DND-41 (cell line): ENCODE measurements around the gene MAPK7.

Source experiments
- ATAC-seq: fragments of 200-7000 bp; cut with Tn5 transposase; 3 replicates; pipeline ENCODE4 v1.9.1; 2021; ENCODE audit warnings: low read depth; ENCODE audit not compliant: insufficient read depth
- DNase-seq: peaks from one replicate; pipeline ENCODE4 v3.0.0-alpha.2; 2020
- H2AFZ ChIP-seq: 2 replicates; pipeline ENCODE4 v1.6.0; 2012; ENCODE audit warnings: low read depth, low read length
- H3K27ac ChIP-seq: 2 replicates; pipeline ENCODE4 v1.5.1; 2012; ENCODE audit warnings: low read length, inconsistent platforms
- H3K27me3 ChIP-seq: fragments of 200-600 bp; sonication (generic); 2 replicates; pipeline ENCODE4 v1.6.0; 2012; ENCODE audit warnings: low read length, mild to moderate bottlenecking, inconsistent platforms; ENCODE audit not compliant: insufficient read depth, poor library complexity
- H3K36me3 ChIP-seq: 2 replicates; pipeline ENCODE4 v1.5.1; 2012; ENCODE audit warnings: low read length, inconsistent platforms; ENCODE audit not compliant: insufficient read depth
- H3K4me1 ChIP-seq: 2 replicates; pipeline ENCODE4 v1.5.1; 2012; ENCODE audit warnings: mild to moderate bottlenecking, low read length; ENCODE audit not compliant: insufficient read depth
- H3K4me2 ChIP-seq: 2 replicates; pipeline ENCODE4 v1.6.0; 2012; ENCODE audit warnings: mild to moderate bottlenecking, moderate library complexity, low read length, inconsistent platforms; ENCODE audit not compliant: insufficient read depth
- H3K4me3 ChIP-seq, 2 experiments: fragments of 200-600 bp in 1 of 2; shearing (Covaris generic) in 1 of 2; 2 replicates each; pipeline ENCODE4 v1.5.1; 2012 to 2016; ENCODE audit warnings: inconsistent platforms in 2 of 2, low read length in 2 of 2, mild to moderate bottlenecking in 2 of 2, low read depth in 1 of 2, moderate library complexity in 1 of 2
- H3K79me2 ChIP-seq: 2 replicates; pipeline ENCODE4 v1.6.0; 2012; ENCODE audit warnings: low read length, inconsistent platforms; ENCODE audit not compliant: insufficient read depth
- H3K9ac ChIP-seq: 2 replicates; pipeline ENCODE4 v1.6.0; 2012; ENCODE audit warnings: low read depth, mild to moderate bottlenecking, inconsistent platforms, low read length, moderate library complexity
- H3K9me3 ChIP-seq: 2 replicates; pipeline ENCODE4 v1.5.1; 2012; ENCODE audit warnings: low read length, moderate library complexity, mild to moderate bottlenecking, inconsistent platforms; ENCODE audit not compliant: insufficient read depth, severe bottlenecking
- H4K20me1 ChIP-seq: 2 replicates; pipeline ENCODE4 v1.6.0; 2012; ENCODE audit warnings: low read length; ENCODE audit not compliant: insufficient read depth
- CTCF ChIP-seq: IDR thresholded peaks from 2 replicates; pipeline ENCODE4 v1.5.1; 2012; ENCODE audit warnings: borderline replicate concordance, low read length, moderate library complexity, mild to moderate bottlenecking; ENCODE audit not compliant: poor library complexity, severe bottlenecking; ENCODE audit errors: extremely low read depth
- EZH2 ChIP-seq: IDR thresholded peaks from 3 replicates; pipeline ENCODE4 v1.6.1; 2012; ENCODE audit warnings: borderline replicate concordance, low read depth, mild to moderate bottlenecking, moderate library complexity, low read length, inconsistent platforms; ENCODE audit not compliant: severe bottlenecking

The MAPK7 gene

GRCh38 chr17:19411631-19412030, 33.3 kb downstream of the MAPK7 start:
- Histone ChIP-seq H3K79me2 (no peaks in the 10 kb centered on the region), H3K27me3 (peaks cover 3% of the 10 kb centered on the region), H3K4me1 (no peaks in the 10 kb centered on the region), H3K9me3 (no peaks in the 10 kb centered on the region), H2AFZ (no peak overlapping the region), H4K20me1 (no peaks in the 10 kb centered on the region; the same call in 1 of the 2 replicates), H3K4me2 (no peak overlapping the region), H3K9ac (no peak overlapping the region), H3K4me3 (no peak overlapping the region), H3K27ac (no peak overlapping the region), H3K36me3 (no peaks in the 10 kb centered on the region)
- TF ChIP-seq CTCF: no peak
- ATAC-seq (no peak), DNase-seq (no peak)

- ATAC-seq (no peak), DNase-seq (no peak)
- no peaks in the 10 kb centered on the region for H3K36me3 ChIP-seq
- H3K79me2 ChIP-seq: no peaks in the 10 kb centered on the region
- peaks cover 6% of the 10 kb centered on the region for H3K27me3 ChIP-seq
- no peaks in the 10 kb centered on the region for H3K4me1 ChIP-seq
- H4K20me1 ChIP-seq: no peaks in the 10 kb centered on the region; the same call in 1 of the 2 replicates
- H3K9me3 ChIP-seq: no peaks in the 10 kb centered on the region
- H3K27ac ChIP-seq: no peak overlapping the region
- H3K9ac ChIP-seq: no peak overlapping the region
- no peak overlapping the region for H3K4me2 ChIP-seq
- no peak for TF ChIP-seq EZH2
- TF ChIP-seq CTCF: no peak
- H2AFZ ChIP-seq: no peak overlapping the region
- H3K4me3 ChIP-seq: no peak overlapping the region
Observed at GRCh38 chr17:19412510-19412909, 34.2 kb downstream of the MAPK7 start.

GRCh38 chr17:19412984-19413383, 34.7 kb downstream of the MAPK7 start:
- Histone ChIP-seq H3K4me2 (no peak overlapping the region), H3K9ac (no peak overlapping the region), H3K27ac (no peak overlapping the region), H2AFZ (no peak overlapping the region), H3K36me3 (no peaks in the 10 kb centered on the region), H3K9me3 (no peaks in the 10 kb centered on the region), H3K4me3 (no peak overlapping the region), H3K79me2 (no peaks in the 10 kb centered on the region), H3K27me3 (peaks cover 8% of the 10 kb centered on the region), H4K20me1 (no peaks in the 10 kb centered on the region; the same call in 1 of the 2 replicates), H3K4me1 (no peaks in the 10 kb centered on the region)
- TF ChIP-seq CTCF (no peak), EZH2 (no peak)
- DNase-seq (no peak), ATAC-seq (no peak)

- no peak overlapping the region for H3K4me3 ChIP-seq
- no peak for TF ChIP-seq EZH2
- no peak for TF ChIP-seq CTCF
- H3K9me3 ChIP-seq: no peaks in the 10 kb centered on the region
- H3K79me2 ChIP-seq: no peaks in the 10 kb centered on the region
- H2AFZ ChIP-seq: no peak overlapping the region
- no peak overlapping the region for H3K27ac ChIP-seq
- H3K4me2 ChIP-seq: no peak overlapping the region
- no peaks in the 10 kb centered on the region for H3K36me3 ChIP-seq
- H3K27me3 ChIP-seq: peaks cover 13% of the 10 kb centered on the region
- H3K9ac ChIP-seq: no peak overlapping the region
- ATAC-seq: no peak
- no peaks in the 10 kb centered on the region; the same call in 1 of the 2 replicates for H4K20me1 ChIP-seq
- no peak for DNase-seq
- H3K4me1 ChIP-seq: no peaks in the 10 kb centered on the region
Observed at GRCh38 chr17:19413761-19414160, 35.5 kb downstream of the MAPK7 start.
